K562 (cell line): ENCODE results near the gene NLRP10. TPM values are rescaled to one million over a fixed set of nuclear protein-coding genes. Genes with fewer than 3 reads are reported as not detected.

Experiments
- ATAC-seq: fragments of 200-7000 bp; cut with Tn5 transposase; 3 replicates; pipeline ENCODE4 v1.9.1; 2020; ENCODE audit warnings: moderate library complexity
- BruUV-seq: library from RNA; stranded (reverse); fragments of 400-500 nt; replicated peaks from 2 replicates; lab custom pipeline; 2021; lab: Mats Ljungman, UMichigan
- CTCF ChIA-PET: fragments of 300-600 bp; formaldehyde crosslinking; extraction: SDS; loops from one replicate; lab custom pipeline; 2021; ENCODE audit warnings: low intra/inter-chr PET ratio; lab: Yijun Ruan, JAX
- POLR2A ChIA-PET: fragments of 300-600, 350-650 bp; sonication (Branson Sonifier 250); formaldehyde crosslinking; extraction: SDS; loops from one replicate; lab custom pipeline; 2021; ENCODE audit warnings: antibody characterized with exemption, inconsistent platforms; lab: Yijun Ruan, JAX
- DNase-seq, 4 experiments: peaks; one replicate each; pipeline versions ENCODE4 v3.0.0 to v3.0.0-alpha.2; 2011 to 2018; ENCODE audit warnings: low spot score in 3 of 4, mixed read lengths in 3 of 4; ENCODE audit errors: extremely low read depth in 1 of 4
- FAIRE-seq: peaks from 2 replicates; lab custom pipeline; 2011; peaks lifted over from hg19 to GRCh38; lab: Jason Lieb, UNC
- H2AFZ ChIP-seq: 2 replicates; pipeline ENCODE4 v1.6.0; 2011; ENCODE audit warnings: low read depth, low read length, control low read depth, inconsistent platforms
- H3K27ac ChIP-seq: fragments of 200-600 bp; 3 replicates; pipeline ENCODE4 v1.8.0; 2011; ENCODE audit warnings: low read depth, mild to moderate bottlenecking, control low read depth, inconsistent platforms, low read length, moderate library complexity, mixed read lengths; ENCODE audit errors: extremely low read depth
- H3K27me3 ChIP-seq, 2 experiments: fragments of 300-600 bp in 1 of 2; 2 replicates in 1 of 2; 3 replicates in 1 of 2; pipeline versions ENCODE4 v1.6.0 to v1.8.0; 2011; ENCODE audit warnings: inconsistent platforms in 2 of 2, low read length in 2 of 2, mild to moderate bottlenecking in 1 of 2, mixed read lengths in 1 of 2, moderate library complexity in 1 of 2; ENCODE audit not compliant: control insufficient read depth in 2 of 2, insufficient read depth in 2 of 2
- H3K36me3 ChIP-seq: fragments of 300-600 bp; 3 replicates; pipeline ENCODE4 v1.8.0; 2011; ENCODE audit warnings: mild to moderate bottlenecking, low read length, inconsistent platforms; ENCODE audit not compliant: control insufficient read depth, insufficient read depth
- H3K4me1 ChIP-seq, 2 experiments: fragments of 200-600 bp in 1 of 2; replicated peaks in 1 of 2; 2 replicates in 1 of 2; 3 replicates in 1 of 2; pipeline versions ENCODE4 v1.5.1 to v1.8.0; 2011; ENCODE audit warnings: inconsistent platforms in 2 of 2, low read length in 2 of 2, mild to moderate bottlenecking in 1 of 2, mixed read lengths in 1 of 2, moderate library complexity in 1 of 2; ENCODE audit not compliant: control insufficient read depth in 2 of 2, insufficient read depth in 2 of 2
- H3K4me2 ChIP-seq: 2 replicates; pipeline ENCODE4 v1.6.1; 2011; ENCODE audit warnings: low read length, control low read depth, inconsistent platforms, mixed read lengths; ENCODE audit not compliant: insufficient read depth
- H3K4me3 ChIP-seq: fragments of 200-600 bp; sonication (generic), shearing (Covaris generic); 2 replicates; pipeline ENCODE4 v1.5.1; 2016; ENCODE audit warnings: control low read depth, inconsistent platforms
- H3K79me2 ChIP-seq: fragments of 200-600 bp; 3 replicates; pipeline ENCODE4 v1.8.0; 2011; ENCODE audit warnings: low read length, inconsistent platforms; ENCODE audit not compliant: control insufficient read depth, insufficient read depth
- H3K9ac ChIP-seq, 2 experiments: 2 replicates each; pipeline versions ENCODE4 v1.6.0 to v1.6.1; 2011; ENCODE audit warnings: low read depth in 2 of 2, low read length in 2 of 2, control low read depth in 1 of 2, inconsistent platforms in 1 of 2, mild to moderate bottlenecking in 1 of 2, mixed read lengths in 1 of 2; ENCODE audit not compliant: insufficient read depth in 1 of 2
- H3K9me1 ChIP-seq: one replicate; pipeline ENCODE4 v1.6.0; 2011; ENCODE audit warnings: inconsistent platforms, mild to moderate bottlenecking, low read length, moderate library complexity; ENCODE audit not compliant: control insufficient read depth, insufficient read depth
- H3K9me3 ChIP-seq: replicated peaks from 2 replicates; pipeline ENCODE4 v1.5.1; 2011; ENCODE audit warnings: low read depth, low read length, inconsistent platforms; ENCODE audit not compliant: control insufficient read depth, insufficient read depth
- H4K20me1 ChIP-seq: replicated peaks from 2 replicates; pipeline ENCODE4 v1.6.1; 2011; ENCODE audit warnings: low read length, inconsistent platforms, mixed read lengths; ENCODE audit not compliant: control insufficient read depth, insufficient read depth
- NUFIP1 ChIP-seq: fragments of 450-650 bp; IDR thresholded peaks from 2 replicates; pipeline ENCODE4 v1.6.1; 2018; ENCODE audit not compliant: partially characterized antibody
- PCBP2 ChIP-seq: fragments of 200-400 bp; formaldehyde crosslinking; IDR thresholded peaks from 2 replicates; pipeline ENCODE4 v1.6.1; 2018; ENCODE audit warnings: low read length, low read depth, mild to moderate bottlenecking, moderate library complexity; ENCODE audit not compliant: poor library complexity, severe bottlenecking
- PTBP1 ChIP-seq: fragments of 200-400 bp; formaldehyde crosslinking; IDR thresholded peaks from 2 replicates; pipeline ENCODE4 v1.6.1; 2017; ENCODE audit warnings: low read depth, low read length
- RBM15 ChIP-seq: fragments of 200-400 bp; formaldehyde crosslinking; IDR thresholded peaks from 2 replicates; pipeline ENCODE4 v1.6.1; 2018; ENCODE audit warnings: mild to moderate bottlenecking, low read length, moderate library complexity; ENCODE audit not compliant: insufficient read depth
- RERE ChIP-seq: sonication (generic); formaldehyde crosslinking; IDR thresholded peaks from 2 replicates; pipeline ENCODE4 v1.8.0; 2023; ENCODE audit warnings: missing genetic modification reagents, mild to moderate bottlenecking, borderline replicate concordance
- SRF ChIP-seq, 2 experiments: fragments of 250-450, 450-650 bp in 1 of 2; sonication (Bioruptor Pico) in 1 of 2; sonication (generic) in 1 of 2; formaldehyde crosslinking; IDR thresholded peaks; 2 replicates each; pipeline versions ENCODE4 v1.5.0 to v1.5.1; 2020 to 2022; ENCODE audit warnings: mild to moderate bottlenecking in 1 of 2, missing genetic modification reagents in 1 of 2
- SRSF9 ChIP-seq: fragments of 200-400 bp; formaldehyde crosslinking; IDR thresholded peaks from 2 replicates; pipeline ENCODE4 v1.6.1; 2017; ENCODE audit warnings: low read depth, low read length, borderline replicate concordance
- TBP ChIP-seq: optimal IDR thresholded peaks from 2 replicates; pipeline ENCODE3; 2011; ENCODE audit warnings: low read depth, low read length, improper control_type of control experiment
- TOE1 ChIP-seq, 2 experiments: fragments of 450-650 bp in 1 of 2; sonication (generic) in 1 of 2; formaldehyde crosslinking in 1 of 2; IDR thresholded peaks; 2 replicates each; pipeline versions ENCODE4 v1.7.1 to v1.8.0; 2016 to 2022; ENCODE audit warnings: borderline replicate concordance in 2 of 2, mild to moderate bottlenecking in 2 of 2, antibody characterized with exemption in 1 of 2, inconsistent platforms in 1 of 2, low read depth in 1 of 2, missing genetic modification reagents in 1 of 2, moderate library complexity in 1 of 2
- U2AF2 ChIP-seq: fragments of 200-400 bp; formaldehyde crosslinking; optimal IDR thresholded peaks from 2 replicates; pipeline ENCODE3; 2017; ENCODE audit warnings: low read depth, mild to moderate bottlenecking, low read length
- ZNF395 ChIP-seq: fragments of 200-800 bp; sonication (Bioruptor generic); IDR thresholded peaks from 2 replicates; pipeline ENCODE4 v1.6.1; 2017; ENCODE audit warnings: missing genetic modification characterization, missing compliant biosample characterization
- ZNF76 ChIP-seq: fragments of 250-450 bp; sonication (Bioruptor Pico); IDR thresholded peaks from 2 replicates; pipeline ENCODE4 v1.4.0; 2020; ENCODE audit warnings: mild to moderate bottlenecking, moderate library complexity, borderline replicate concordance
- WGBS: fragments of 100-300 bp; shearing (Covaris generic); methylation state at CpG from one replicate; pipeline ENCODE4 v1.1.6; 2016; ENCODE audit warnings: low coverage, mixed read lengths; ENCODE audit not compliant: insufficient coverage; ENCODE audit errors: missing lambda C conversion rate; 5-methylcytosine and 5-hydroxymethylcytosine counted together
- in situ Hi-C: fragments of 300-500 bp; cut with MboI; formaldehyde crosslinking; loops from 4 replicates; pipeline ENCODE4 v1.15.0; 2018; ENCODE audit warnings: inconsistent platforms, mixed read lengths
- intact Hi-C: fragments of 100-400 bp; cut with micrococcal nuclease; formaldehyde crosslinking; loops from 2 replicates; pipeline ENCODE4 v1.14.2; 2022
- polyA plus RNA-seq, 8 experiments: library from polyadenylated mRNA; depleted of rRNA in 4 of 8; stranded (reverse) in 5 of 8; unstranded in 3 of 8; fragments of >200 nt; fragmentation: Nextera tagmentation in 2 of 8; fragmentation: Illumina TruSeq in 1 of 8; extraction: Ambion mirVana in 2 of 8; extraction: Trizol in 1 of 8; gene quantifications; 2 replicates each; pipeline versions ENCODE4 v1.2.1 to v1.2.3, GENCODE V29; 2011 to 2014; ENCODE audit warnings: inconsistent platforms in 1 of 8, missing spikeins in 1 of 8
- total RNA-seq, 7 experiments: library from RNA; depleted of rRNA in 6 of 7; stranded (reverse); fragments of >200 nt in 6 of 7; fragmentation: Illumina TruSeq in 2 of 7; extraction: Trizol in 2 of 7; gene quantifications; 2 replicates each; pipeline versions ENCODE4 v1.2.1 to v1.2.3, GENCODE V29; 2011 to 2021; ENCODE audit warnings: low replicate concordance in 1 of 7

Gene NLRP10
- total and polyA plus RNA-seq, 9 of the 15 experiments (the other 6 are each of a cell fraction or from before 2014, with no cell fraction given), result 0.04 to 0.14 (median 0.09) TPM; not detected in 6

DNA sequence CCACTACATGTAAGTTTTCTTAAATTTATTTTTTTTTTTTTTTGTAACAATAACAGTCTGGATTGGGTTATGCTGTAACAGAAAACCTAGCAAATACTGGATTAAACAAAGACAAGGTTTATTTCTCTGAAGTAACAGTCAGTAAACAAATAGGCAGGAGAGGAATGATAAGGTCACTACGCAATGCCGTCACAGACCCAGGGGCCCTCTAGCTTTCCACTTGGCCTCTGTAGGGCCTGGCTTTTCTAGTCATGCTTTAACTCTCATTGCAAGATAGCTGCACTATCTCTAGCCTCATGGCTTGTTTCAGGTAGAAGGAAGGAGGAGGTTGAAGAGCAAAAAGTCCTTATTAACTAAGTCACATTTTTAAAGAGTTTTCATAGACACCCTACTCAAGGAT lies 40.7 kb downstream of the NLRP10 start:
- WGBS, result 8% methylated on average over 2 of the region's 2 CpGs
- no peaks in the 10 kb centered on the region for H4K20me1 ChIP-seq
- no peak for FAIRE-seq
- in situ Hi-C loops, result no loop called here
- H3K9me3 ChIP-seq, result no peaks in the 10 kb centered on the region
- no peaks in the 10 kb centered on the region for H3K9me1 ChIP-seq
- H2AFZ ChIP-seq, result no peak overlapping the region
- intact Hi-C loops, result no loop called here
- no peaks in the 10 kb centered on the region for H3K36me3 ChIP-seq
- no peak for DNase-seq
- no peak for ATAC-seq
- no peak overlapping the region for H3K4me2 ChIP-seq
- no peaks in the 10 kb centered on the region for H3K79me2 ChIP-seq
- H3K9ac ChIP-seq, result no peak overlapping the region
- CTCF ChIA-PET, result no interaction called here
- no TSS peak for BruUV-seq
- H3K4me1 ChIP-seq, result no peaks in the 10 kb centered on the region
- H3K4me3 ChIP-seq, result no peak overlapping the region
- H3K27ac ChIP-seq, result no peak overlapping the region
- TF ChIP-seq TOE1 (IDR thresholded peaks at IDR 0.05; ENCODE audit: borderline replicate concordance) (no peak), TOE1 (CRISPR knock-in tag; IDR thresholded peaks at IDR 0.05; ENCODE audit: borderline replicate concordance, low read depth) (no peak), SRF (CRISPR knock-in tag; IDR thresholded peaks at IDR 0.05) (no peak), SRSF9 (no peak), ZNF76 (CRISPR knock-in tag) (no peak), U2AF2 (no peak), RBM15 (no peak), ZNF395 (CRISPR knock-in tag) (no peak), PCBP2 (no peak), PTBP1 (no peak), TBP (no peak), RERE (CRISPR knock-in tag) (no peak), NUFIP1 (no peak)
- POLR2A ChIA-PET, result no interaction called here
- no peaks in the 10 kb centered on the region for H3K27me3 ChIP-seq
